A673 (cell line): ENCODE data around the gene MAPK8IP3.

Experiments used
- EZH2 ChIP-seq: fragments of 200-600 bp; sonication (generic); IDR thresholded peaks from 2 replicates; pipeline ENCODE4 v1.6.1; 2017; ENCODE audit warnings: borderline replicate concordance, low read depth, mild to moderate bottlenecking, mixed read lengths, antibody characterized with exemption, low read length; ENCODE audit not compliant: poor library complexity, severe bottlenecking
- TF ChIP-seq, protein P1 (sequence below): fragments of 300-800, 200-600 bp; sonication (generic); conservative IDR thresholded peaks from 2 replicates; pipeline ENCODE4 v1.5.1; 2017; ENCODE audit warnings: low read depth, mild to moderate bottlenecking, antibody characterized with exemption, low read length, moderate library complexity, mixed read lengths

DNA sequence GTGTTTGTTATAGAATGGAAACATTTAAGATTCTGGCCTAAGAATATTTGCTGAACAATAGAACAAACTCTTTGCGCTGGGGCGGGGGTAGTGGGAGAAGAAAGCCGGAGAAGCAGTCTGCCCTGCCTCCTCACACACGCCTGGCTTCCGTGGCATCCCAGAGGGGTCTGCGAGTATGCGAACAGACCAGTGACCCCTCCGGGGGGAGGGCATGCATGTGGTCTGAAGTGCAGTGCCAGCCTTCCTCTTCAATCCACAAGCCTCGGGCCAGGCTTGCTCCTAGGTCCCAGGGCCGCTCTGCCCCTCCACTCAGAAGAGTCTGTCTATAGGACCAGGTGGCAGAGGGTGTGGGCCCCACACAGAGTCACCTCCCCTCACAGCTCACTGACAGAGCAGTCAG, 101.6 kb downstream of the MAPK8IP3 start:
- TF ChIP-seq EZH2: no peak
- TF ChIP-seq, protein P1, sequence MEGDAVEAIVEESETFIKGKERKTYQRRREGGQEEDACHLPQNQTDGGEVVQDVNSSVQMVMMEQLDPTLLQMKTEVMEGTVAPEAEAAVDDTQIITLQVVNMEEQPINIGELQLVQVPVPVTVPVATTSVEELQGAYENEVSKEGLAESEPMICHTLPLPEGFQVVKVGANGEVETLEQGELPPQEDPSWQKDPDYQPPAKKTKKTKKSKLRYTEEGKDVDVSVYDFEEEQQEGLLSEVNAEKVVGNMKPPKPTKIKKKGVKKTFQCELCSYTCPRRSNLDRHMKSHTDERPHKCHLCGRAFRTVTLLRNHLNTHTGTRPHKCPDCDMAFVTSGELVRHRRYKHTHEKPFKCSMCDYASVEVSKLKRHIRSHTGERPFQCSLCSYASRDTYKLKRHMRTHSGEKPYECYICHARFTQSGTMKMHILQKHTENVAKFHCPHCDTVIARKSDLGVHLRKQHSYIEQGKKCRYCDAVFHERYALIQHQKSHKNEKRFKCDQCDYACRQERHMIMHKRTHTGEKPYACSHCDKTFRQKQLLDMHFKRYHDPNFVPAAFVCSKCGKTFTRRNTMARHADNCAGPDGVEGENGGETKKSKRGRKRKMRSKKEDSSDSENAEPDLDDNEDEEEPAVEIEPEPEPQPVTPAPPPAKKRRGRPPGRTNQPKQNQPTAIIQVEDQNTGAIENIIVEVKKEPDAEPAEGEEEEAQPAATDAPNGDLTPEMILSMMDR: no peak
